HL-60 (cell line): ENCODE results near the gene DDAH2.

Experiments
- CTCF ChIP-seq: IDR thresholded peaks from one replicate; pipeline ENCODE4 v1.5.1; 2011; ENCODE audit warnings: low read length, control low read depth, inconsistent platforms; ENCODE audit not compliant: insufficient read depth
- POLR2AphosphoS5 ChIP-seq: IDR thresholded peaks from 2 replicates; pipeline ENCODE4 v1.6.1; 2012; ENCODE audit warnings: low read depth
- TF ChIP-seq, protein P1 (sequence below): IDR thresholded peaks from 2 replicates; pipeline ENCODE4 v1.6.1; 2012; ENCODE audit warnings: low read depth; ENCODE audit not compliant: insufficient replicate concordance

- TF ChIP-seq CTCF (no peak), POLR2AphosphoS5 (no peak)
- TF ChIP-seq, protein P1, sequence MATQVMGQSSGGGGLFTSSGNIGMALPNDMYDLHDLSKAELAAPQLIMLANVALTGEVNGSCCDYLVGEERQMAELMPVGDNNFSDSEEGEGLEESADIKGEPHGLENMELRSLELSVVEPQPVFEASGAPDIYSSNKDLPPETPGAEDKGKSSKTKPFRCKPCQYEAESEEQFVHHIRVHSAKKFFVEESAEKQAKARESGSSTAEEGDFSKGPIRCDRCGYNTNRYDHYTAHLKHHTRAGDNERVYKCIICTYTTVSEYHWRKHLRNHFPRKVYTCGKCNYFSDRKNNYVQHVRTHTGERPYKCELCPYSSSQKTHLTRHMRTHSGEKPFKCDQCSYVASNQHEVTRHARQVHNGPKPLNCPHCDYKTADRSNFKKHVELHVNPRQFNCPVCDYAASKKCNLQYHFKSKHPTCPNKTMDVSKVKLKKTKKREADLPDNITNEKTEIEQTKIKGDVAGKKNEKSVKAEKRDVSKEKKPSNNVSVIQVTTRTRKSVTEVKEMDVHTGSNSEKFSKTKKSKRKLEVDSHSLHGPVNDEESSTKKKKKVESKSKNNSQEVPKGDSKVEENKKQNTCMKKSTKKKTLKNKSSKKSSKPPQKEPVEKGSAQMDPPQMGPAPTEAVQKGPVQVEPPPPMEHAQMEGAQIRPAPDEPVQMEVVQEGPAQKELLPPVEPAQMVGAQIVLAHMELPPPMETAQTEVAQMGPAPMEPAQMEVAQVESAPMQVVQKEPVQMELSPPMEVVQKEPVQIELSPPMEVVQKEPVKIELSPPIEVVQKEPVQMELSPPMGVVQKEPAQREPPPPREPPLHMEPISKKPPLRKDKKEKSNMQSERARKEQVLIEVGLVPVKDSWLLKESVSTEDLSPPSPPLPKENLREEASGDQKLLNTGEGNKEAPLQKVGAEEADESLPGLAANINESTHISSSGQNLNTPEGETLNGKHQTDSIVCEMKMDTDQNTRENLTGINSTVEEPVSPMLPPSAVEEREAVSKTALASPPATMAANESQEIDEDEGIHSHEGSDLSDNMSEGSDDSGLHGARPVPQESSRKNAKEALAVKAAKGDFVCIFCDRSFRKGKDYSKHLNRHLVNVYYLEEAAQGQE: no peak
Measured at GRCh38 chr6:31706599-31706998, 22.5 kb downstream of the DDAH2 start, which contains the start of gene LY6G6F.
